Posterior cingulate gyrus (tissue), 11 donors: ENCODE data around the gene CPNE7.
A peak's percentile ranks its signal among the peaks of the same experiment; 100 is the strongest.

Experiments used
- DNase-seq, 10 donors: peaks; one replicate each; pipeline versions ENCODE4 v3.0.0 to v3.0.0-alpha.2; 2020 to 2021; ENCODE audit warnings: mixed read lengths in 3 of 10
- intact Hi-C: fragments of 100-400 bp; cut with DNase I; formaldehyde crosslinking; loops from one replicate; pipeline ENCODE4 v1.15.1; 2023

CPNE7 gene

GRCh38 chr16:89548344-89549006 lies 27.1 kb upstream of the CPNE7 start:
- intact Hi-C loops, result no loop called here
- DNase-seq, result peak in 1 of 10 donors; percentile 74

GRCh38 chr16:89549007-89549700 lies 26.4 kb upstream of the CPNE7 start:
- no peak for DNase-seq
- intact Hi-C loops, result no loop called here

GRCh38 chr16:89550421-89551007 lies 25.0 kb upstream of the CPNE7 start:
- DNase-seq, result peak in 1 of 10 donors; percentile 78
- intact Hi-C loops, result no loop called here

- no peak for DNase-seq
- intact Hi-C loops, result no loop called here
Measured at GRCh38 chr16:89552329-89552728, 23.2 kb upstream of the CPNE7 start.

- peak in 1 of 10 donors; percentile 68 for DNase-seq
- intact Hi-C loops, result no loop called here
Measured at GRCh38 chr16:89552913-89553312, 22.6 kb upstream of the CPNE7 start.

- intact Hi-C loops, result no loop called here
- DNase-seq, result peak in 1 of 10 donors; percentile 73
Measured at GRCh38 chr16:89553733-89554132, 21.8 kb upstream of the CPNE7 start.

- intact Hi-C loops, result no loop called here
- DNase-seq, result peak in 1 of 10 donors; percentile 62
Measured at GRCh38 chr16:89554343-89554742, 21.2 kb upstream of the CPNE7 start.

GRCh38 chr16:89555265-89555664 lies 20.3 kb upstream of the CPNE7 start:
- DNase-seq, result peak in 1 of 10 donors; percentile 69
- intact Hi-C loops, result loop anchor here (5.0 kb wide), 2 partner anchors 48 to 63 kb away; partner anchors contain the start of genes ANKRD11 and SPG7

GRCh38 chr16:89555780-89556179 lies 19.8 kb upstream of the CPNE7 start:
- DNase-seq, result peak in 1 of 10 donors; percentile 72

GRCh38 chr16:89556750-89557689 lies 18.5 kb upstream of the CPNE7 start:
- intact Hi-C loops, result loop anchor here (2.0 to 5.0 kb wide), 3 partner anchors 50 to 224 kb away; partner anchors contain the start of genes ANKRD11 and SPG7
- peak; percentile 85 to 99 (median 96) for DNase-seq

More at GRCh38 chr16:89555780-89556179, 19.8 kb upstream of the CPNE7 start:
- intact Hi-C loops, result loop anchor here (2.0 to 5.0 kb wide), 3 partner anchors 48 to 223 kb away; partner anchors contain the start of genes ANKRD11 and SPG7

GRCh38 chr16:89557690-89558490 lies 17.7 kb upstream of the CPNE7 start:
- DNase-seq, result peak in 1 of 10 donors; percentile 76
- intact Hi-C loops, result loop anchor here (2.0 to 5.0 kb wide), 3 partner anchors 51 to 225 kb away; partner anchors contain the start of genes ANKRD11 and SPG7

- DNase-seq, result peak; percentile 93 to 99 (median 95)
- intact Hi-C loops, result loop anchor here (10.0 kb wide), 1 partner anchor 84 kb away; no protein-coding TSS in a partner anchor
Measured at GRCh38 chr16:89560378-89561141, 15.0 kb upstream of the CPNE7 start, which contains the start of gene RPL13. TSS of gene RPL13 (plus strand) at chr16:89560682. CDS start at chr16:89560960, 278 bp downstream.

- intact Hi-C loops, result loop anchor here (10.0 kb wide), 1 partner anchor 83 kb away; no protein-coding TSS in a partner anchor
- DNase-seq, result no peak
Measured at GRCh38 chr16:89561142-89561883, 14.2 kb upstream of the CPNE7 start.

GRCh38 chr16:89561884-89562599 lies 13.5 kb upstream of the CPNE7 start:
- DNase-seq, result no peak
- intact Hi-C loops, result loop anchor here (10.0 kb wide), 1 partner anchor 83 kb away; no protein-coding TSS in a partner anchor

- no peak for DNase-seq
- intact Hi-C loops, result loop anchor here (10.0 kb wide), 1 partner anchor 82 kb away; no protein-coding TSS in a partner anchor
Measured at GRCh38 chr16:89562939-89563338, 12.6 kb upstream of the CPNE7 start.

- DNase-seq, result no peak
- intact Hi-C loops, result loop anchor here (10.0 kb wide), 1 partner anchor 81 kb away; no protein-coding TSS in a partner anchor
Measured at GRCh38 chr16:89563639-89564392, 11.7 kb upstream of the CPNE7 start.
